ENCODE results near the gene TACC2.

TACC2 gene

GRCh38 chr10:122113161-122113944 is 124.4 kb downstream of the TACC2 start:
- no peak for DNase-seq (ENCODE audit: extremely low read depth, low read depth)
- H3K4me3 ChIP-seq (replicated peaks; ENCODE audit: low read depth, low read length), result peak overlapping the region; percentile 83
- TF ChIP-seq CTCF (IDR thresholded peaks at IDR 0.05; ENCODE audit: low read depth, low read length, missing control alignments), result peak; percentile 54

DNA sequence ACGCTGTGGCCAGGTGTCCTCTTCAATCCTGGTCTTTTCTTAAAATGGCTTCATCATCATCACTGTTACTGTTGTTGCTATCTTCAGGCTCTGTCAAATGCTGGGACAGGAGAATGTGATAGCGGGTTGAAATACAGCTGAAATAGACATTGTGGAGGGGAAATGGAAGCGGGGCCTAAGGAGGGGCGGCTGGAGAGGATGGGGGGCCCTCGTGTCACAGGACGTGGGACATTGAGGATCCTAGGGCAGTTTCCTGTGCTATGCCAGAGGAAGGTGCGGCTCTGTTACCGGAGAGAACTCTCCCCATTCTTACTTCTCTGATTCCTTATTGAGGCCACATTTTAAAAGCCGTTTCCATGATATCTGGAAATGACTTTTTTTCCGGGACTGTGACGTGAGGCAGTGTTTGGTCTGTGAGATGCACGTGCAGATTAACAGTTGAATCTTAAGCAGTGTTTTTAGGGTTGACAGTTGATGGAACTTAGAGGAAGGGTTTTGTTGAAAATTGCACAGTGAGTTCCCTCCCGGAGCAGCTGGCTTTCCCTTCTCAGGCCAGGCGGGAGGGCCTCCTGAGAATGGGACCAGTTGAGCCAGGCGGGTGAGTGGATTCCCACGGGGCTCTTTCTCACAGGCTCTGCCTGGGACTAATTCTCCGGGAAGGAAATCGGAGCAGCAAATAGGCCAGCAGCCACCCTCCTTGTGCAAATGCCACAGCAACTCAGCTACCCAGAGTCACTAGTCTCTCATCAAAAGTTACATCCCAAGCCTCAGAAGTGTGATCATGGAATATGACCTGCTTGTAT is 125.2 kb downstream of the TACC2 start:
- DNase-seq (ENCODE audit: extremely low read depth, low read depth), result no peak
- no peak for TF ChIP-seq CTCF (IDR thresholded peaks at IDR 0.05; ENCODE audit: low read depth, low read length, missing control alignments)

DNA sequence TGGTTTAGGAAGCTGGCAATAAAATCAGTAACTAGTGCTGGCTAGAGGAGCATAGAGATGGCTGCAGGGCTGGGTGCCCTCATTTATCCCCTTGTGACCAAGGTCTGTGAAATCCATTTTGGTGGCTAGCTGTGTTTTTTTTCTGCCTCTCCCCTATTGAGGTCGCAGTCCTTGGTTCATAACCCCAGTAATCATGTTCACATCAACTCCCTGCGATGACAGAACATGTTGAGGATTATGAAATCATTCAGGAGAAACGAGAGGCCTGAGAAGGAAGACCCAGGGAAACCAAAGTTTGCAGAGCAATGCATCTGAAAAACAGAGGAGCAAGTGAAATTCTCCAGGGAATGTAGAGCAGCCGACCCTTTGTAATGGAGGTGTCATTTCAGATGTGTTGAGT is 126.9 kb downstream of the TACC2 start:
- no peak overlapping the region for H3K4me3 ChIP-seq (replicated peaks; ENCODE audit: low read depth, low read length)
- no peak for TF ChIP-seq CTCF (IDR thresholded peaks at IDR 0.05; ENCODE audit: low read depth, low read length, missing control alignments)
- DNase-seq (ENCODE audit: extremely low read depth, low read depth), result no peak

More for the DNA sequence above, 125.2 kb downstream of the TACC2 start:
- peak overlapping the region; percentile 83 for H3K4me3 ChIP-seq (replicated peaks; ENCODE audit: low read depth, low read length)

DNA sequence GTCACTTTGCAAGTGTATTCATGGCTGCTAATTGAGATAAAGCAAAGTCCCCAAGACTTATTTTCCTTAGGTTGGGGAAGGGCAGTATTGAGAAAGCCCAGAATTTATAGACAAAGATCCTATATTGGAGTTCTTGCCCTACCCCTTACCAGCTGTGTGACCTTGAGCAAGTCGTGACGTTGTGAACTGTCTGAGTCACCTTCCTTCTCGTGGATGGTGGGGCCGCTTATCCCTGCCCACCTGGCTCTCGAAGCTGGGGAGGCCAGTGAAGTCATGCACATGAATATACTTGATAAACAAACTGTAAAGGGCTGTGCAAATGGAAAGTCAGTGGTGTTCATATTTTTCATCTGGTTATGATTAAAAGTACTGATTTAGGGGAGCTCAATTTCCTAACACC is 127.4 kb downstream of the TACC2 start:
- no peak for DNase-seq (ENCODE audit: extremely low read depth, low read depth)
- no peak for TF ChIP-seq CTCF (IDR thresholded peaks at IDR 0.05; ENCODE audit: low read depth, low read length, missing control alignments)
- no peak overlapping the region for H3K4me3 ChIP-seq (replicated peaks; ENCODE audit: low read depth, low read length)

DNA sequence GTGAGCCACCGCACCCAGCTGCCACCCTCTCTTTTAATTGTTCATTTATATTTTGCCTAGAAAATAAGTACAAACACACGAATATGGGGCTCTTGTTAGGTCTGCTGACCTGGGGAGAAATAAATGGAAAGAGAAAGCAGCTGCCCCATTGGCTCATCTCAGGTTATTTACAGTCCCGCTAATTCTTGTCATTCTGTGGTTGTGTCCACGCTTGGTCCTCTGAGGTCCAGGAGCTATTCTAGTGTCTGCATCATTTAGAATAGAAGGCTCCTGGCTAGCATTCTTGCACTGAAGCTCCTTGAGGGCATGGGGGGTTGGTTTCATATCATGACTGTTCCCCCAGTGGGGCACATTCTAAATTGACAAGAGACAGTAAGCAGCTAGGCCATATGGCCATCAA is 128.5 kb downstream of the TACC2 start:
- no peak for TF ChIP-seq CTCF (IDR thresholded peaks at IDR 0.05; ENCODE audit: low read depth, low read length, missing control alignments)
- no peak overlapping the region for H3K4me3 ChIP-seq (replicated peaks; ENCODE audit: low read depth, low read length)
- no peak for DNase-seq (ENCODE audit: extremely low read depth, low read depth)

GRCh38 chr10:122120008-122120744 is 131.2 kb downstream of the TACC2 start:
- no peak overlapping the region for H3K4me3 ChIP-seq (replicated peaks; ENCODE audit: low read depth, low read length)
- TF ChIP-seq CTCF (IDR thresholded peaks at IDR 0.05; ENCODE audit: low read depth, low read length, missing control alignments), result no peak
- no peak for DNase-seq (ENCODE audit: extremely low read depth, low read depth)
